Measurements from ENCODE around the gene BOD1.

BOD1 gene

GRCh38 chr5:173616577-173617118, at the start of gene BOD1:
BOD1 (minus strand) TSS chr5:173616650; CDS start chr5:173616436, 214 bp downstream.
- DNase-seq: peak; percentile 90

- no peak for DNase-seq
Observed at GRCh38 chr5:173665326-173665725, 48.9 kb upstream of the BOD1 start.

GRCh38 chr5:173664154-173664526, 47.7 kb upstream of the BOD1 start:
- no peak for DNase-seq

GRCh38 chr5:173663352-173664153, 47.1 kb upstream of the BOD1 start:
- DNase-seq: no peak

GRCh38 chr5:173662581-173663351, 46.3 kb upstream of the BOD1 start:
- DNase-seq: no peak

- no peak for DNase-seq
Observed at GRCh38 chr5:173660481-173661280, 44.2 kb upstream of the BOD1 start.

- no peak for DNase-seq
Observed at GRCh38 chr5:173659423-173659822, 43.0 kb upstream of the BOD1 start.

- no peak for DNase-seq
Observed at GRCh38 chr5:173657741-173658356, 41.4 kb upstream of the BOD1 start.

- DNase-seq: no peak
Observed at GRCh38 chr5:173655196-173655797, 38.8 kb upstream of the BOD1 start.

- no peak for DNase-seq
Observed at GRCh38 chr5:173653822-173654523, 37.5 kb upstream of the BOD1 start.

GRCh38 chr5:173648308-173648866, 31.9 kb upstream of the BOD1 start:
- DNase-seq: no peak

GRCh38 chr5:173646692-173647091, 30.2 kb upstream of the BOD1 start:
- DNase-seq: no peak

- no peak for DNase-seq
Observed at GRCh38 chr5:173645890-173646574, 29.6 kb upstream of the BOD1 start.

- DNase-seq: no peak
Observed at GRCh38 chr5:173645437-173645807, 29.0 kb upstream of the BOD1 start.

- DNase-seq: no peak
Observed at GRCh38 chr5:173644673-173645436, 28.4 kb upstream of the BOD1 start.

GRCh38 chr5:173643964-173644363, 27.5 kb upstream of the BOD1 start:
- DNase-seq: no peak

- no peak for DNase-seq
Observed at GRCh38 chr5:173642895-173643481, 26.5 kb upstream of the BOD1 start.

GRCh38 chr5:173642191-173642816, 25.9 kb upstream of the BOD1 start:
- no peak for DNase-seq
